Ramos (cell line): ENCODE measurements around the gene CENPS.

ENCODE experiments used
- in situ Hi-C: fragments of 300-500 bp; cut with MboI; formaldehyde crosslinking; loops from one replicate; pipeline ENCODE4 v1.14.3; 2022; ENCODE audit warnings: low sequenced_read_pairs; ENCODE audit not compliant: unreplicated experiment

Gene CENPS

DNA sequence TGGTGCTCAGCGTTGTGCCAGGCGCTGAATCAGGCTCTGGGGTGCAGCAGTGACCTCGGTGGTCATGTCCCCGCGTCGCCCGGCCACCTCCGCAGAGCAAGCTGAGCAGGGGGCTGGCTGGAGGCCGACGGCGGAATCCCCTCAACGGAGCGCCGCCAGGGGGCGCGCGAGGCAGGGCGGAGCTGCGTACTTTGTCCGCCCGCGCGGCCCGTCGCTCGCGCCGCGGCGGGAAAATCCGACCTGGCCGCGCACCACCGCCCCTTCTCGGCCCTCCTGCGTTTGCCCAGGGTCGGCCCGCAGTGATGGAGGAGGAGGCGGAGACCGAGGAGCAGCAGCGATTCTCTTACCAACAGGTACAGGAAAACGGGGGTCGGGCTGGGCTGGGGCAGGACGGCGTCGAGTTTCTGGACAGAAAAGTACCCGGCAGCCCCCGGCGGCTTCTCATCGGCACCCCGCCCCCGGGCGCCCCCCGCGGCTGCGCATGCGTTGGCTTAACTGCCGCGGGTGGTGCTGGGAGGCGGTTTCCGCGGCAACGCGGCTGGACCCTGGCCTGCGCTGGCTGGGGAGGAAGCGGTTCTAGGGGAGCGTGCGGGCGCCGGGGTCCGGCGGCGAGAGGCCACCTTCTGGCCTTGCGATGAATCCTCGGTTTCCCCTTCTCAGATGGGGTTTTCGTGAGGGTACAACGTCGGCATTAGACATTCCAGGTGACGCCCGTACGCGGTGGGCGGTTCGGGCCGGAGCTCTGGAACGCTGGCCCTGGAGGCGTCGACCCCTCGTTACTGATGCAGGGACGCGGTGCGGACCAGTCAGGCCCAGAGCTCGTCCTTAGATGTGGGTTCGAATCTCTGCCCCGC, at the start of gene CENPS:
CENPS (plus strand) TSS at position 218 of the 854 bp plus-strand sequence; CDS start at position 303, 85 bp downstream.
- in situ Hi-C loops: no loop called here

DNA sequence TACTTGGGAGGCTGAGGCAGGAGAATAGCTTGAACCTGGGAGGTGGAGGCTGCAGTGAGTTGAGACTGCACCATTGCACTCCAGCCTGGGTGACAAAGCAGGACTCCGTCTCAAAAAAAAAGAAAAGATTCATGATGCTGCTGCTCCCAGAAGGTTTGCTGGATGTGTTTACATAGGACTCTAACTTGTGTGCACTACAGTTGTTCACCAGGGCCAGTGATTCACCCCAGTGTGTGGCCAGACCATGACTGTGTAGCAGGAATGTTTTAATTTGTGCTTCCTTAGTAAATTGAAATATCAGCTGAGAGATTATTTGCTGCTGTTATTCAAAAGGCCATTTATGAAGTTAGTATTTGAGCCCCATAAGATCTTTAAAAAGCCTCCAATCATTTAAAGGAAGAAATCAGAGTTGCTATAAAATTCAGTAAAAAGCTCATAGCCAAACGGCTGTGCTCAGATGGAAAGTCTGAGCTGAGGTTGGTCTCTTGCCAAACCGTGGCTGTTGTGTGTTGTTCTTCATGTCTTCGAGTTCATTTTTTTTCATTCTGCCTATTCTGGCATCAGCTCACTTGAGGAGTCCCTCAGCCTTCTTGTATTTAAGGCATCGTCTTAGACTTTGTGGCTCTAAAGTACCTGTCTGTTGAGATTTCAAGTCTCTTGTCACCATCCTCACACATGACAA, 49.5 kb upstream of the CENPS start:
- in situ Hi-C loops: no loop called here

GRCh38 chr1:10383630-10384029, 46.6 kb upstream of the CENPS start:
- in situ Hi-C loops: no loop called here

GRCh38 chr1:10384219-10384618, 46.0 kb upstream of the CENPS start:
- in situ Hi-C loops: no loop called here

DNA sequence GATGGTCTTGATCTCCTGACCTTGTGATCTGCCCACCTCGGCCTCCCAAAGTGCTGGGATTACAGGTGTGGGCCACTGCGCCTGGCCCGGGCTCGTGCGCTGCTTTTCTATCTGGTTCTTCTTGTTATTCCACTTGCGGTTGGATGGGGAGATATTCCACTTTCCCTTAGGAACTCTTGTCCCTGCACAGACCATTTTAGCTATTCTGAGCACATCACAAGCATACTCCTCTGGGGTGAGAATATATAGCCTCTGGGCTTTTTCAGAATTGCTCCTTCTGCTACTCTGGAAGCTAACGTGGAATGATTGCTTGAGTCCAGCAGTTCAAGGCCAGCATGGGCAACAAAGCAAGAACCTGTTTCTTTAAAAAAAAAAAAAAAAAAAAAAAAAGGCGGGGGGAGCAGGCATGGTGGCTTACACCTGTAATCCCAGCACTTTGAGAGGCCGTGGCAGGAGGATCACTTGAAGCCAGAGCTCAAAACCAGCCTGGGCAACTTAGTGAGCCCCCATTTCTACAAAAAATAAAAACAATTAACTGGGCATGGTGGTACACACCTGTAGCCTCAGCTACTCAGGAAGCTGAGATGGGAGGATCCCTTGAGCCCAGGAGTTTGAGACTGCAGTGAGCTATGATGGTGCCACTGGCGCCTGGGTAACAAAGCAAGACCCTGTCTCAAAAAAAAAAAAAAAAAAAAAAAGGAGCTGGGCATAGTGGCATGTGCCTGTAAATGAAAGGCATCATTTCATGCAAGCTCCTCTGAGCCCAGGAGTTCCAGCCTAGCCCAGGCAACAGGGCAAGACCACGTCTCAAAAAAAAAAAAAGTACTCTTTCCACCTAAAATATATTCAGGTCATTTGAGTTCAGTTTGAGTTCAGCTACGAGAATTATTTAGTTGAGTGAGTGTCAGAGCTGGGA, 43.2 kb upstream of the CENPS start:
- in situ Hi-C loops: no loop called here

GRCh38 chr1:10387677-10388386, 42.4 kb upstream of the CENPS start:
- in situ Hi-C loops: no loop called here

DNA sequence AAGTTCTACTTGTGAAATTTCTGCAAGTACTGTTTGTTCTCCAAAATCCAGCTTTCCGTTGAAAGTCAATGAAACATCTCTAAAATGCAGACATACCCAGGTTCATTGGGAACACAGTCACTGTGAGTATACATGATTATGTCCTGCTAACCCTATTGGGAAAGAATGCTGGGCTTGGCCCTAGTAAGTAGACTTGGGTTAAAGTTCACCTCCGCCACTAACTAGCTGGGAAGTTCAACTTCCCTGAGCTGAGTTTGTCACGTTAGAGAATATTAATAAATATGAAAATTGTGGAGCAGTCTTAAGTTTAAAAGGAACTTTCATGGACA, 41.9 kb upstream of the CENPS start:
- in situ Hi-C loops: no loop called here

DNA sequence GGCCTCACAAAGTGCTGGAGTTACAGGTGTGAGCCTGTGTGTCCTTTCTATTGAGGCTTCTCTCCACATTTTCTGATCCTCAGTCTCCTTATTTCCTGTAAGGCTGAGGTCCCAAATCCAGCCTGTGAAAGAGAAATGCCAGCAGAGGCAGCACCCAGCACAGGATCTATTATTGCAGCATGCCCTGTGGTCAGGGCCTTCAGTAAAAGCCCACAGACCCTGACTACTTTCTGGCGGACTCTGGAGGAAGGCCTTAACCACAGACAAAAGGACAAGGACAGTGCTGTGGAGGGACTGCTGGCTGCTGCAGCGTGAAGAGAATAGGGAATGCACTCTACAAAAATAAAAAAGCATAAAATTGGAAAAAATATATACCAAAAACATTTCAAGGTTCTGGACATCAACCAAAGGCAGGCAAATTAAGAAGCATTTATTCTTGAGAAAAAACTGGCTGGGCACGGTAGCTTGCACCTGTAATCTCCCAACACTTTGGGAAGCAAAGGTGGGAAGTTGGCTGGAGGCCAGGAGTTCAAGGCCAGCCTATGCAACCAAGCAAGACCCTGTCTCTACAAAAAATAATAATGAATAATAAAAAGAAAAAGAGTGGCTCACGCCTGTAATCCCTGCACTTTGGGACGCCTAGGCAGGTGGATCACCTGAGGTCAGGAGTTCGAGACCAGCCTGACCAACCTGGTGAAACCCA, 40.8 kb upstream of the CENPS start:
- in situ Hi-C loops: no loop called here

DNA sequence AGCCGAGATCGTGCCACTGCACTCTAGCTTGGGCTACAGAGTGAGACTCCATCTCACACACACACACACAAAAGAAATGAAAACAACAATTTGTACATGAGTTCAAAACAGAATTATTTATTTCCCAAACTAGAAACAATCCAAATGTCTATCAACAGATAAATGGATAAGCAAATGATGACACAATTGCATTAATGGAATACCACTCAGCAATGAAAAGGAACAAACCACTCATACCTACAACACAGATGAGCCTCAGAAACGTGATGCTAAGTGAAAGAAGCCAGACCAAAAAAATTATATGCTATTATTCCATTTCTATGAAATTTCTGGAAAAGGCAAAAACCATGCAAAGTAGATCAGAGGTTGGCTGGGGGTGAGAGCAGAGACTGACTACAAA, 33.4 kb upstream of the CENPS start:
- in situ Hi-C loops: no loop called here

GRCh38 chr1:10398278-10398733, 31.9 kb upstream of the CENPS start:
- in situ Hi-C loops: no loop called here

DNA sequence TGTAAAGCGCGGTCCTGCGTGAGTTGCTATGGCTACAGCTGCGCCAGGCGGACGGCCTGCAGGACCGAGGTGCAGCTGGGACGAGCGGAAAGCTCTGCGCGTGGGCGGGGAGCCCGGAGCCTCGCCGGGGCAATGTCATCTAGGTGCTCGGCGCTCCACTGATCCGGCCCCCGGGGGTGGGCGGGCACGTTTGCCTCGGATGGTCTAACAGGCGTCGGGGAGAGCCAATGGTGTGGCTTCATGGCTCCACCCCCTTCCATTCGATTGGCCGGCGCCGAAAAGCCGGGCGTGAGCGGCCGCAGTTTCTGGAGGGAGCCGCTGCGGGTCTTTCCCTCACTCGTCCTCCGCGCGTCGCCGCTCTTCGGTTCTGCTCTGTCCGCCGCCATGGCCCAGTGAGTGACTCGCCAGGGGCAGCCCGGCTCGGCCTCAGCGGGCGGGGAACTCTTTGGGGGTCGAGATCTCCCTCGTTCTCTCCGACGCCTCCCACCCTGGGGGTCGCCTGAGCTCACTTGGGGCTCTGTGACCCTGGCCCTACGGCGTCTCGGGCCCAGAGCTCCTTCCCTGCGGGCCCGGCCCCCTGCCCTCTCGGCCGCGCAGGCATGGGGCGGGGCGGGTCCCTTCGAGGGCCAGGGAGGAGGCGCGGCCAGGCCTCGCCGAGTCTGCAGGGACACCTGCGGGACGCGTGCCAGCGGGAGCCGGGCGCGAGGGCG, 31.3 kb upstream of the CENPS start, which contains the start of gene PGD:
PGD (plus strand) TSS at position 331 of the 710 bp plus-strand sequence; CDS start at position 385, 54 bp downstream.
- in situ Hi-C loops: no loop called here

GRCh38 chr1:10399444-10399941, 30.7 kb upstream of the CENPS start:
- in situ Hi-C loops: no loop called here

DNA sequence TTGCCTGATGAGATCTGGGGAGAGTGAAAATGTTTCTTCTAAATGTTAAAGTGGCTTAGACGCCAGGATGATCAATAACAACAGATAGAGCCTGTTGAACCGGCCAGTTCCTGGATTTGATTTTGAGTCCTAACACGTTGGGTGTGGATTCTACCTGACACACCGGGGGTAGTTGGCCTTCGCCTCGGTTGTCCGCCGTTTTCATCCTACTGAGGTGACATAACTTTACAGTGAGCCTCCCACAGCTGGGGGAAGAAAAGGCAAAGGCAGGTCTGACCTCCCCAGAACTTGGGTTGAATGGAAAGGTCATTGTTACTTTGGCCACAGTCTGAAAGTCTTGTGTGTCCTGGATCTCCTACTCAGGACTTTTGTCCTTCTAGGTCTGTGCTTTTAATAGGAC, 30.2 kb upstream of the CENPS start:
- in situ Hi-C loops: loop anchor here (25.0 kb wide), 1 partner anchor 663 kb away; no protein-coding TSS in a partner anchor

DNA sequence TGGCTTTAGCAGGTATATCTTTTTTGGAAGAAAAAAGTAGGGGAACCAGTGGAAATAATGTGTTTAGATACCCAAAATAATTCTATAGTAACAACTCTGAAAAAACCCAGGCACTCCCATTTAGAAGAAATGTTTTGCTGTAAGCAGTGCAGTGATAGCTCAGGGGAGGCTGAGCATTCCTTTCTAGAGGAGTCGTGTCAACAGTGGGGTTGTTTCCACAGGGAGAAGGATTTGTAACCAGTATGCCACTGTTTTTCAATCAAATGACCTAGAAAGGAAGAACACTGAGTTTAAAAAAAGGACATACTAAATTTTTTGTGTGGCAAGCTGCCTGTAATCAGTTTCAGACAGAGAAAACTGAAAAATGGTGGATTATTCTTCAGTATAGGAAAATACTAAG, 29.0 kb upstream of the CENPS start:
- in situ Hi-C loops: loop anchor here (25.0 kb wide), 1 partner anchor 664 kb away; no protein-coding TSS in a partner anchor

- in situ Hi-C loops: loop anchor here (25.0 kb wide), 1 partner anchor 666 kb away; no protein-coding TSS in a partner anchor
These were observed 27.4 kb upstream of the CENPS start for GRCh38 chr1:10402729-10403274.

DNA sequence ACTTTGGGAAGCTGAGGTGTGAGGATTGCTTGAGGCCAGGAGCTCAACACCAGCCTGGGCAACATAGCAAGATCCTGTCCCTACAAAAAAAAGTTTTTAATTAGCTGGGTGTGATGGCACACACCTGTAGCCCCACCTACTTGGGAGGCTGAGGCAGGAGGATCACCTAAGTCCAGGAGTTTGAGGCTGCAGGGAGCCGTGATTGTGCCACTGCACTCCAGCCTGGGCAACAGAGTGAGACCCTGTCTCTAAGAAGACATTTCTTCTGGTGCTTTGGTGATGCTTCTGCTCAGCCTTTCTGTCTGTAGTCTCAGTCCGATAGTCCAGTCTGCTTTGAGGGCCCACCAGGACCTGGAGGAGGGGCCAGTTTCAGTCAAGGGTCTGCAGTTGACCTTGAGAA, 23.0 kb upstream of the CENPS start:
- in situ Hi-C loops: loop anchor here (25.0 kb wide), 1 partner anchor 670 kb away; no protein-coding TSS in a partner anchor

- in situ Hi-C loops: loop anchor here (25.0 kb wide), 1 partner anchor 678 kb away; no protein-coding TSS in a partner anchor
These were observed 14.9 kb upstream of the CENPS start for GRCh38 chr1:10415211-10415930.
